OCI-LY3 (cell line): Measurements from ENCODE around the gene CFAP99.

Source experiments
- EZH2phosphoT487 ChIP-seq: fragments of 200-600 bp; shearing (Covaris generic); IDR thresholded peaks from 2 replicates; pipeline ENCODE4 v1.6.1; 2018; ENCODE audit warnings: antibody characterized with exemption, mixed run types, low read depth
- TF ChIP-seq, protein P1 (sequence below): fragments of 200-600, 300-600 bp; sonication (generic); IDR thresholded peaks from 2 replicates; pipeline ENCODE4 v1.5.1; 2014; ENCODE audit warnings: antibody characterized with exemption, low read length, low read depth

DNA sequence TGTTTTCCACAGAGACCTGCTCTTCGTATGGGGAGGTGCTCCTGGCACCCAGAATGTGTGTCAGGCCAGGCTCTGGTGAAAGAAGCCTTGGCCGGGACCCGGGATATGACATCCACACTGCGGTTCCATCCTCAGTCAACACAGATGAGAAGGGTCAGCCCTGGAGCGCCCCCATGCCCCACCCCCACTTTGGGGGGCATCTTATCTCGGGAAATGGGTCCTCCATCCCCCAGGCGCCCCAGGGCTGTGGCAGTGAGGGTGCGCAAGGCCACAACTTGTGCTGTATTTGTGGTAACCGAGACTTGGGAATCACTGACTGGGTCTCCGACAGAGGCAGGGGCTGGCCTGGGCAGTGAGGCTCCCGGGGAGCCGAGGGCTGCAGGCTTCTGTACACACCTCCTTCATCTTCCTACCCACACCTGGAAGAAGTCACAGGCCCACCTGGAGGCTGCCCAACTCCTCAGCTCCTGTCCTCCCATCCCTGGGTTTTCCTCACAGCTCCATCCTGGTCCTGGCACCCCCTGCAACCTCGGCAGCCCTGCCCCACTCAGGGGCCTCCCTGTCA, 8.0 kb downstream of the CFAP99 start:
- TF ChIP-seq, protein P1, sequence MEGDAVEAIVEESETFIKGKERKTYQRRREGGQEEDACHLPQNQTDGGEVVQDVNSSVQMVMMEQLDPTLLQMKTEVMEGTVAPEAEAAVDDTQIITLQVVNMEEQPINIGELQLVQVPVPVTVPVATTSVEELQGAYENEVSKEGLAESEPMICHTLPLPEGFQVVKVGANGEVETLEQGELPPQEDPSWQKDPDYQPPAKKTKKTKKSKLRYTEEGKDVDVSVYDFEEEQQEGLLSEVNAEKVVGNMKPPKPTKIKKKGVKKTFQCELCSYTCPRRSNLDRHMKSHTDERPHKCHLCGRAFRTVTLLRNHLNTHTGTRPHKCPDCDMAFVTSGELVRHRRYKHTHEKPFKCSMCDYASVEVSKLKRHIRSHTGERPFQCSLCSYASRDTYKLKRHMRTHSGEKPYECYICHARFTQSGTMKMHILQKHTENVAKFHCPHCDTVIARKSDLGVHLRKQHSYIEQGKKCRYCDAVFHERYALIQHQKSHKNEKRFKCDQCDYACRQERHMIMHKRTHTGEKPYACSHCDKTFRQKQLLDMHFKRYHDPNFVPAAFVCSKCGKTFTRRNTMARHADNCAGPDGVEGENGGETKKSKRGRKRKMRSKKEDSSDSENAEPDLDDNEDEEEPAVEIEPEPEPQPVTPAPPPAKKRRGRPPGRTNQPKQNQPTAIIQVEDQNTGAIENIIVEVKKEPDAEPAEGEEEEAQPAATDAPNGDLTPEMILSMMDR: no peak
- no peak for TF ChIP-seq EZH2phosphoT487
